ENCODE measurements around the gene ERCC5. TPM values are rescaled to one million over a fixed set of nuclear protein-coding genes. Genes with fewer than 3 reads are reported as not detected.
A peak's percentile ranks its signal among the peaks of the same experiment; 100 is the strongest.

ERCC5 gene
- total RNA-seq, 1 experiment from 2014 or later: 42.5 TPM

DNA sequence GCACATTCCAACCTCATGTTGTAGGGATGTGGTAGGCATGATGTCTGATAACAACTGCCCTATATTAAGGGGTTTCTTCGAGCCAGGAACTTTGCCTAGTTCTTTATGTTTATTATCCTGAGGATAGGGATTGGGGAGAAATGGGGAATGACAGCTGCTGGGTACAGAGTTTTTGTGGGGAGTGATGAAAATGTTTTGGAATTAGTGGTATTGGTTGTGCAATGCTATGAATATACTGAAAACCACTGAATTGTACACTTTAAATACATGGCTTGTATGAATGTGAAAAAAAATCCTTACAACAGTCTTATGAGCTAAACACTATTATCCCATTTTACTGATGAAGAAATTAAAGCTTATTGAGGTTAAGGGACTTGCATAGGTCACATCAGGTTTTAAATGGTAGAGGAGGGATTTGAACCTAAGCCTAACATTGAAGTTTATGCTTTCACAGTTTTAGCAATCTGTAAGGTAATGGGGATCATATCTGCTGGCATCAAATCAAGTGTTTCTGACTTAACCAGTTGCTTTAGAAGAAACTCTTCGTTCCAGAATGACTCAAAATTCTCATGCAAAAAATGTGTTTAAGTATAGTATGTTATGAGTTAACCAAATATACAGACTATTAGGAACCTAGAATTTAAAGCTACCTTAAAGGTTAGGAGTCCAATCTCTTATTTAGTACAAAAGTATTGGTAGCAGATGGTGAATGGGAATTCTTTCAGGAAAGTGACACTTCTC is 61.4 kb downstream of the ERCC5 start:
- no peak for DNase-seq (ENCODE audit: low read depth, low spot score)
- in situ Hi-C loops (cut with HindIII; ENCODE audit: low pct_unique_long_range_greater_than_20kb, low sequenced_read_pairs): no loop called here

DNA sequence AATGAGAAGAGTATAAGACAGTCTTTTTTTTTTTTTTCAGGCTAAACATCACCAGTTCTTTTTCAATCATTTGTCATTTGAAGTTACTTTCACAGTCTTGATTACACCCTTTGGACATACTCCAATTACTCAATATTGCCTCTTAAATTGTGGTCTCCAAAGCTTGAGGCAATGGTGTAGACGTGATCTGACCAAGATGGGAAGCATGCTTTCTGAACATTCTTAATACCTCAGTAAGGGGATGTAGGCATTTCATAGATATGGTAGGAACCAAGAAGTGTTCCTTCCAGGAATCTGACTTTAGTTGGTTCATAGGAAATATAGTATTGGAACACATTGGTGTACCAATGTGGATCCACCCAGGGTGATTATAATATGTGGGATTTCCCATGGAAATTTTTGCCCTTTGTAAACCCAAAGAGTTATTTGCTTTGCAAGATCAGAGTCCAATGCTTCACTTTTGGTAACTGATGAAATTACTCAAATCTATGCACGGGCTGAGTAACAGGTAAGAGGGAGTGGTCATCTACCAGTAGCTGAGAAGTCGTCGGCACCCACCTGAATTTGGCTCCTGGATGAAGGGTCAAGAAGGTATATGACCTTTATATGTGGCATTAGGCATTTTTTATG is 62.2 kb downstream of the ERCC5 start:
- in situ Hi-C loops (cut with HindIII; ENCODE audit: low pct_unique_long_range_greater_than_20kb, low sequenced_read_pairs): no loop called here
- DNase-seq (ENCODE audit: low read depth, low spot score): no peak

DNA sequence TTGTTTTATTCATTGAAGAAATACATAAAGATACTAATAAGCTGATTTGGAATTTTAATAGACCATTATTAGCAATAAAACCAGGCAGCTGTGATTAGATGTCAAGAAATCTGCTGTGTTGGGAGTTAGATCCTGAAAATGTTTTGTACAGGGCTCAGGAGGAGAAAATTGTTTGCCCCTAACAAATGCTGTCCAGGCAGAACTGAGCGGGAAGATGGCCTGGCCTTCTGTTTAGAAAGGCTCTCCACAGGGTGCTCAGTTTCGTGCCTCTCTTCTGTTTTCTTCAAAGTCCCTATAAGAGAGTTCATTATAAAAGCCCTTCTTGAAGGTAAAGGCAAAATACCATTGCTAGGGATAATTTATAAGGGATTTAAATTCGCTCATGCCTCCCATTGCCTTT is 64.1 kb downstream of the ERCC5 start:
- in situ Hi-C loops (cut with HindIII; ENCODE audit: low pct_unique_long_range_greater_than_20kb, low sequenced_read_pairs): no loop called here
- no peak for DNase-seq (ENCODE audit: low read depth, low spot score)

DNA sequence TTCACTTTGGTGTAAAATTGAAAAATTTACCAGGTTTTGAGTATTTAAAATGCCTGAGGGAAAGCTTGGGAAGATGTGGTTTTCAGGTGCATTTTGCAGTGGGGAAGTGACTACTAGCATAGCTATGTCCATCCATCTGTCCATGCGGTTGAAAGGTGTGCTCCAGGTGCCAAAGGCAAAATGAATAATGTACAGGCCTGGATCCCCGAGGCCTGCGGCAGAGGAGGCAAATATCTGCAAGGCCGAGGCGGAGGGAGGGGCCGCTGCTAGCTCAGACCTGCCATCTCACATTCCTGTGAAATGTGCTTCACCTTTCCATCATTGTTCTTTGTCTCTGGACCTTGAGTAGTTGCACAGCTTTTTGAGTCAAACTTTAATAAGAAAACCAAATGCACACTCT is 65.5 kb downstream of the ERCC5 start:
- DNase-seq (ENCODE audit: low read depth, low spot score): no peak
- in situ Hi-C loops (cut with HindIII; ENCODE audit: low pct_unique_long_range_greater_than_20kb, low sequenced_read_pairs): no loop called here

DNA sequence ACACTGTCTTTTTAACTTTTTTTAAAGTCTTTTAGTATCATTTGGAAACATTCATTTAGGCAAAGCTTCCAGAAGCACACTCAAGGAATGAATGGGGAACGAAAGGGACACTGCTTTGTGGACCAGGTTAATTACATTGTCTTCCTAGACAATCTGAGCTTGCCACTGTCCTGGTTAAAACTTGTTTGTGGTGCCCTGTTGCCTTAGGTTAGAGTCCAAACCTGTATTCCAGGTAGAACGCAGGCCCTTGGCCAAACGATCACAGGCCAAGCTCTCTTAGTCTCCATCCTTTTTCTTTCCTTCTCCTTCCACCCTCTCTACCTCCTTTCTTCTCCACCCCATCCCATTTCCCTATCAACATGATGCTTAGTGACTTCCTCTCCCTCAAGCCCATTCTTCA is 66.8 kb downstream of the ERCC5 start:
- in situ Hi-C loops (cut with HindIII; ENCODE audit: low pct_unique_long_range_greater_than_20kb, low sequenced_read_pairs): no loop called here
- no peak for DNase-seq (ENCODE audit: low read depth, low spot score)

DNA sequence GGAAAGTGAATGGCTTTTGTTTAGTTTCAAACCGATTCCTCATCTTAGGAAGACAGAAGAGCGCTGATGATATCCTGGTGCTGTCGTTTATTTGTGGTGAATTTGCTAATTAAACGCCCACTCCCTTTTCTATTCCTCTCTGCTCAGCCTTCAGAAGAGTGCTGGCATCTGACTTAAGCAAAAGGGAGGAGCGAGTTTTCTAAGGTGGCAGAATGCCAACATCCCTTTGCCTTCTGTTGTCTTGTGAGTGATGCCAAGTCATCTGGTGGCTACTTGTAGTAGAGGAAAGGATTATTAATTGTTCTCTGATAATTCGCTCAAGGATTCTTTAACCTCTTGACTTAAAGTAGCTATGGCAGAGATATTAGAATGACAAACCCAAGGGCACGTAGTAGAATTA is 68.1 kb downstream of the ERCC5 start:
- in situ Hi-C loops (cut with HindIII; ENCODE audit: low pct_unique_long_range_greater_than_20kb, low sequenced_read_pairs): no loop called here
- peak; percentile 68 for DNase-seq (ENCODE audit: low read depth, low spot score)

DNA sequence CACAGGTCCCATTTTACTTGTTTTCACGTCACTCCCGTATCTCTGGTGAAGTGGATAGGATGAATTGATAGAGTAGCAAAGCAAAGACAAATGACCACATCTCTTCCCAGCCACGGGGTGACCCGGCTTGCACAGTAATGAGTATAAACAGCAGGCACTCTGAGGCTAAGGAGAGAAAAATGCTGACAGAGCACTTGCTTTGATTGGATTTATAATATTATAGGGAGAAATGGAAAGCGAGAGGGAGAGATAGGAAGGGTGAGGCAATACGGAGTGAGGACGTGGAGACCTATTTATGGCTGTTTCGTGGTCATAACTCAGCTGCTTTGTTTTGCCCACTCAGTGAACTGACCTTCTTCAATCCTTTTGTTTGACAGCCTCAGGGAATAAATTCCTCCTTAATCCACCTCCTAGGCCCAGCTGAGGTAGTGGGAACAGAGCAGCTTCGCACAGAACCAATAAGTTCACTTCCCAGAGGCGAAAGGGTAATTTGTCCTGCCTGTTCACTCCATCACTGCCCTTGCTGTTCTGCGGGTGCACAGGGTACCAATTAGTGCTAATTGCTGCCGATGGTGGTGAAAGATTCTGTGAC is 68.6 kb downstream of the ERCC5 start:
- no peak for DNase-seq (ENCODE audit: low read depth, low spot score)
- in situ Hi-C loops (cut with HindIII; ENCODE audit: low pct_unique_long_range_greater_than_20kb, low sequenced_read_pairs): no loop called here

DNA sequence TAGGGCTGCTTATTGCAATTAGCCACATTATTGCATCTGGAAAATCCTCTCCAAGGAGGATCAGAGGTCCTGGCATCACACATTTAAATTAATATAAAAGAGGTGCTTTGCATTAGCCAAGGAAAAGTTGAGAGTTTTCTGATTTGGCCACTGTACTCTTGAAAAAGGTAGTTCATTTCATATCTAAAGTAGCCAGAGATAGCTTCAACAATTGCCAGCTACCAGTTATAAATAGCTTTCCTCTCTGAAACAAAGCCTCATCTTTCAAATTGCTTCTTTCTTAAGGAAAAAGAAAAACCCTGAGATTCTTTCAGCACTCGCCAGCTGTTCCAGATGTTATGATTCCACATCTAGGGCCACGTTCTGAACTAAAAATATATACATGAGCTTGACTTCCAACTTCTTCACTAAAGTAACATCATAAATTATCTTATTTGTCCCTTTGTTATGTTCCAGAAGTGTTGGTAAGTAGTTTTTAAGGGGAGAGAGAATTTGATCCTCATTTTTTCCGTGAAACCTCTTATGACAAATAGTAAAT is 69.6 kb downstream of the ERCC5 start:
- DNase-seq (ENCODE audit: low read depth, low spot score): no peak
- in situ Hi-C loops (cut with HindIII; ENCODE audit: low pct_unique_long_range_greater_than_20kb, low sequenced_read_pairs): no loop called here

DNA sequence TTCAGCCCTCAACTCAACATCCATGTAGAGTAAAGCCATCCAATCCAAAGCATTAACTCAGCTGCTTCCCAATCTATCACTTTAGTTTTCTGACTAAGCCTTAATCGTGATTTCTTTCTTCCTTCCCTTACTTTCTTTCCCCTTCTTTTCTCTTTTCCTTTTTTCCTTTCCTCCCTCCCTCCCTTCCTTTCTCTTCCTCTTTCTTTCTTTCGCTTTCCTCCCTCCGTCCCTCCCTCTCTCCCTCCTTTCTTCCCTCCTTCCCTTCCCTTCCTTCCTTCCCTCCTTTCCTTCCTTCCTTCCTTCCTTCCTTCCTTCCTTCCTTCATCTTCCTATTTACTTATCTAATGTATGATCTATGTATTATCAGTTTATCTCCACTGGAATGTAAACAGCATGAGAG is 71.2 kb downstream of the ERCC5 start:
- no peak for DNase-seq (ENCODE audit: low read depth, low spot score)
- in situ Hi-C loops (cut with HindIII; ENCODE audit: low pct_unique_long_range_greater_than_20kb, low sequenced_read_pairs): no loop called here

DNA sequence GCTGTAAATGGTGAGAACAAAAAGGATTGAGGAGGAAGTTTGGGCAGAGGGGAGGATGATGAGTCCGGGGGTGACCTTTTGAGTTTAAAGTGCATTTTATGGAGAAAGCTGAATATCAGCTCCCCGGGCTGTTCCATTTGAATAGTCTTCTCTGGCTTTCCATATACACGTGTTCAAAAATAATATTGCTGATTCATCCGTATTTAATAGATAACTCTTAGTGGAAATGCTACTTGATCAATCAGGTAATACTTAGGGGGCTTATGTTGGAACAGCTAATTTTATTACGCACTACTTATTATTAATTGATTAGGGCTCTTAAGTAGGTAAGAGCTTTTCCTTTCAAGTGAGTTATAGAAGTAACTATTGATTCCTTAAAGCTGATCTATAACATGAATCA is 76.4 kb downstream of the ERCC5 start:
- in situ Hi-C loops (cut with HindIII; ENCODE audit: low pct_unique_long_range_greater_than_20kb, low sequenced_read_pairs): no loop called here
- DNase-seq (ENCODE audit: low read depth, low spot score): no peak

Other genes starting within 250 kb of the ERCC5 start
- 48.7 and 53.0 TPM in 2 replicates for gene TPP2, start 249.0 kb upstream of the ERCC5 start, total RNA-seq (2014; rRNA removed; shearing (Covaris generic))
- gene METTL21C, start 151.0 kb upstream of the ERCC5 start, total RNA-seq (2014; rRNA removed; shearing (Covaris generic)): not detected in 2 replicates
- gene TEX30, start 72.2 kb upstream of the ERCC5 start, total RNA-seq (2014; rRNA removed; shearing (Covaris generic)): 41.9 and 48.4 TPM in 2 replicates
- gene POGLUT2, start 47.1 kb upstream of the ERCC5 start, total RNA-seq (2014; rRNA removed; shearing (Covaris generic)): not detected in 2 replicates
- 15.5 and 17.2 TPM in 2 replicates for gene BIVM, start 46.9 kb upstream of the ERCC5 start, total RNA-seq (2014; rRNA removed; shearing (Covaris generic))
- gene SLC10A2, start 220.4 kb downstream of the ERCC5 start, total RNA-seq (2014; rRNA removed; shearing (Covaris generic)): not detected in 2 replicates

Data from SK-MEL-5 (cell line).